Ovary (tissue), 3 donors: ENCODE data around the gene SCAPER.

Source experiments
- CTCF ChIP-seq, 3 donors: fragments of 450-650 bp in 2 of 3; fragments of 200-600 bp in 1 of 3; IDR thresholded peaks; one replicate each; pipeline versions ENCODE4 v1.5.1 to v1.8.0; 2016 to 2022; ENCODE audit warnings: antibody characterized with exemption in 3 of 3, mild to moderate bottlenecking in 1 of 3
- POLR2A ChIP-seq: fragments of 450-650 bp; IDR thresholded peaks from one replicate; pipeline ENCODE4 v1.6.1; 2017; ENCODE audit warnings: antibody characterized with exemption, mild to moderate bottlenecking, moderate library complexity
- donor health status: DM: no; HTN: no; CAD: no.

- TF ChIP-seq CTCF (IDR thresholded peaks at IDR 0.05) (no peak), POLR2A (no peak)
These were observed 436.4 kb downstream of the SCAPER start for GRCh38 chr15:76468722-76469121.
